ENCODE measurements around the gene COL4A5.

DNA sequence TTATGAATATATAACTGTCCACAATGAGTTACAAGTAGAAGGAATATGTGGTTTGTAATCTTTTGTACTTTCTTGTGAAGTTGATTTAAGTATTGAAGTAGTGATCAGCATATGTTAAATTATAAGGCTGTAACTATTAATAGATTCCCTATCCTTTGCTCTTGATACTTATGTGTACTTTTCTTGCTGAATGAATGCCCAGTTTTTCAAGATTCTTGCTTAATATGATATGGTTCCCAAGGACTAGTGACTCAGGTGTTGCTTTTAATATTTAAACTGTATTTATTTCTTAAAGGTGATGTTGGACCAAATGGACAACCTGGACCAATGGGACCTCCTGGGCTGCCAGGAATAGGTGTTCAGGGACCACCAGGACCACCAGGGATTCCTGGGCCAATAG lies 175.0 kb downstream of the COL4A5 start:
- TF ChIP-seq POLR2AphosphoS5 (IDR thresholded peaks at IDR 0.05; ENCODE audit: low read depth, low read length) (no peak), POLR2A (IDR thresholded peaks at IDR 0.05; ENCODE audit: low read depth, low read length) (no peak), TAF1 (IDR thresholded peaks at IDR 0.05; ENCODE audit: borderline replicate concordance, low read depth, low read length) (no peak)
